Pancreas (tissue), 8 donors: ENCODE results near the gene SH2D2A. TPM values are rescaled to one million over a fixed set of nuclear protein-coding genes. Genes with fewer than 3 reads are reported as not detected.

Experiments used
- polyA plus RNA-seq, 2 donors: library from polyadenylated mRNA; stranded (reverse); fragments of 200-250 nt; gene quantifications; one replicate each; pipeline ENCODE4 v1.2.3, GENCODE V29; 2013
- total RNA-seq, 6 donors: library from RNA; stranded (reverse); fragmentation: NEBNext Ultra II Directional in 4 of 6; extraction: Animal tissue kit (Norgen Biotek cat#: 25700) in 4 of 6; gene quantifications; one replicate each; pipeline versions ENCODE4 v1.2.1 to v1.2.4, GENCODE V29; 2021 to 2023
- donor health status: healthy with polysubstance abuse.
- donor health status: DM: no; HTN: no; CAD: no; lungs with moderate emphysema.
- donor health status: DM: no; HTN: no; CAD: no.
- donor health status: Bipolar disorder and iron deficiency.
- donor health status: DM: yes; HTN: yes; CAD: no.
- donor health status: DM: no; HTN: no; CAD: no.
- donor health status: DM: no; HTN: no; CAD: no.
- donor health status: DM: yes; HTN: yes; CAD: no.

Gene SH2D2A
- total and polyA plus RNA-seq, 8 donors, result 0.16 to 1.5 (median 0.71) TPM

Other genes with a start within 250 kb of the SH2D2A start
- under 1 TPM in 5 of 6 donors, not detected in 1; 0.04 to 0.90 (median 0.32) TPM for gene IQGAP3, start 244.3 kb downstream of the SH2D2A start, total RNA-seq
- gene IQGAP3, start 244.3 kb downstream of the SH2D2A start, polyA plus RNA-seq, result under 1 TPM; 0.02 to 0.23 TPM
- not detected for gene TTC24, start 237.1 kb downstream of the SH2D2A start, total RNA-seq
- not detected for gene TTC24, start 237.1 kb downstream of the SH2D2A start, polyA plus RNA-seq
- gene NAXE, start 225.1 kb downstream of the SH2D2A start, total RNA-seq, result 10 to 100 TPM; 23.9 to 38.5 (median 36.1) TPM
- gene NAXE, start 225.1 kb downstream of the SH2D2A start, polyA plus RNA-seq, result 10 to 100 TPM; 35.0 to 60.4 TPM
- gene GPATCH4, start 215.4 kb downstream of the SH2D2A start, total RNA-seq, result 10 to 100 TPM in 3 of 6 donors, 1 to 10 TPM in 3; 6.4 to 16.0 (median 11.4) TPM
- gene GPATCH4, start 215.4 kb downstream of the SH2D2A start, polyA plus RNA-seq, result 10 to 100 TPM; 14.4 to 16.9 TPM
- not detected for gene HAPLN2, start 197.4 kb downstream of the SH2D2A start, total RNA-seq
- under 1 TPM; 0.38 to 0.46 TPM for gene HAPLN2, start 197.4 kb downstream of the SH2D2A start, polyA plus RNA-seq
- gene BCAN, start 174.7 kb downstream of the SH2D2A start, total RNA-seq, result under 1 TPM in 1 of 6 donors, not detected in 5; 0.12 TPM
- not detected for gene BCAN, start 174.7 kb downstream of the SH2D2A start, polyA plus RNA-seq
- 1 to 10 TPM; 1.1 to 7.6 (median 3.4) TPM for gene NES, start 139.4 kb downstream of the SH2D2A start, total RNA-seq
- gene NES, start 139.4 kb downstream of the SH2D2A start, polyA plus RNA-seq, result 1 to 10 TPM; 3.5 to 7.0 TPM
- 1 to 10 TPM in 3 of 6 donors, under 1 TPM in 3; 0.38 to 5.0 (median 1.2) TPM for gene CRABP2, start 111.3 kb downstream of the SH2D2A start, total RNA-seq
- 1 to 10 TPM; 3.3 to 4.0 TPM for gene CRABP2, start 111.3 kb downstream of the SH2D2A start, polyA plus RNA-seq
- 10 to 100 TPM; 16.8 to 22.6 (median 18.2) TPM for gene METTL25B, start 88.4 kb downstream of the SH2D2A start, total RNA-seq
- gene METTL25B, start 88.4 kb downstream of the SH2D2A start, polyA plus RNA-seq, result 10 to 100 TPM; 56.0 to 64.9 TPM
- gene ISG20L2, start 88.1 kb downstream of the SH2D2A start, total RNA-seq, result 10 to 100 TPM in 3 of 6 donors, 1 to 10 TPM in 3; 7.7 to 13.2 (median 9.6) TPM
- 1 to 10 TPM; 5.2 to 8.8 TPM for gene ISG20L2, start 88.1 kb downstream of the SH2D2A start, polyA plus RNA-seq
- gene MRPL24, start 75.8 kb downstream of the SH2D2A start, total RNA-seq, result 10 to 100 TPM; 39.8 to 57.8 (median 43.6) TPM
- gene MRPL24, start 75.8 kb downstream of the SH2D2A start, polyA plus RNA-seq, result 10 to 100 TPM; 64.5 to 68.6 TPM
- gene HDGF, start 65.2 kb downstream of the SH2D2A start, total RNA-seq, result 100 to 1,000 TPM in 1 of 6 donors, 10 to 100 TPM in 5; 43.5 to 112 (median 64.2) TPM
- 10 to 100 TPM; 58.5 to 87.4 TPM for gene HDGF, start 65.2 kb downstream of the SH2D2A start, polyA plus RNA-seq
- 10 to 100 TPM; 18.5 to 34.7 (median 20.3) TPM for gene PRCC, start 49.3 kb downstream of the SH2D2A start, total RNA-seq
- 10 to 100 TPM; 31.4 to 41.6 TPM for gene PRCC, start 49.3 kb downstream of the SH2D2A start, polyA plus RNA-seq
- gene INSRR, start 42.3 kb upstream of the SH2D2A start, total RNA-seq, result under 1 TPM; 0.03 to 0.47 (median 0.09) TPM
- under 1 TPM; 0.94 to 0.99 TPM for gene INSRR, start 42.3 kb upstream of the SH2D2A start, polyA plus RNA-seq
- under 1 TPM; 0.20 to 0.79 (median 0.35) TPM for gene NTRK1, start 44.0 kb upstream of the SH2D2A start, total RNA-seq
- gene NTRK1, start 44.0 kb upstream of the SH2D2A start, polyA plus RNA-seq, result 1 to 10 TPM in 1 of 2 donors, under 1 TPM in 1; 0.99 to 1.1 TPM
- gene PEAR1, start 76.9 kb upstream of the SH2D2A start, total RNA-seq, result 1 to 10 TPM; 1.7 to 5.6 (median 2.8) TPM
- 1 to 10 TPM; 6.6 to 7.1 TPM for gene PEAR1, start 76.9 kb upstream of the SH2D2A start, polyA plus RNA-seq
- gene LRRC71, start 103.8 kb upstream of the SH2D2A start, total RNA-seq, result not detected
- under 1 TPM; 0.30 to 0.59 TPM for gene LRRC71, start 103.8 kb upstream of the SH2D2A start, polyA plus RNA-seq
- gene ARHGEF11, start 228.9 kb upstream of the SH2D2A start, total RNA-seq, result 10 to 100 TPM in 4 of 6 donors, 1 to 10 TPM in 2; 9.1 to 21.0 (median 11.7) TPM
- gene ARHGEF11, start 228.9 kb upstream of the SH2D2A start, polyA plus RNA-seq, result 10 to 100 TPM; 11.4 to 15.1 TPM